GM12878 (cell line): ENCODE data around the gene CRELD2. TPM values are rescaled to one million over a fixed set of nuclear protein-coding genes. Genes with fewer than 3 reads are reported as not detected.

Experiments used
- ATAC-seq: fragments of 200-7000 bp; cut with Tn5 transposase; 3 replicates; pipeline ENCODE4 v1.9.1; 2020; ENCODE audit warnings: mild to moderate bottlenecking, moderate library complexity
- BruUV-seq: library from RNA; stranded (reverse); fragments of 400-500 nt; replicated peaks from 2 replicates; lab custom pipeline; 2021; lab: Mats Ljungman, UMichigan
- CTCF ChIA-PET: fragments of 300-600 bp; sonication (Branson Sonifier 250); formaldehyde crosslinking; extraction: SDS; loops from one replicate; lab custom pipeline; 2021; ENCODE audit warnings: inconsistent platforms; lab: Yijun Ruan, JAX
- POLR2A ChIA-PET: fragments of 350-600 bp; formaldehyde crosslinking; extraction: SDS; loops from one replicate; lab custom pipeline; 2021; ENCODE audit warnings: inconsistent platforms; lab: Charles Lee
- RAD21 ChIA-PET: fragments of 300-600 bp; sonication (Branson Sonifier 250); formaldehyde crosslinking; loops from one replicate; lab custom pipeline; 2023; ENCODE audit warnings: antibody characterized with exemption; ENCODE audit not compliant: unreplicated experiment; lab: Charles Lee
- SMC1A ChIA-PET: fragments of 300-600 bp; sonication (Branson Sonifier 250); formaldehyde crosslinking; loops from one replicate; lab custom pipeline; 2023; ENCODE audit not compliant: unreplicated experiment, uncharacterized antibody; lab: Charles Lee
- DNase-seq: peaks from one replicate; pipeline ENCODE4 v3.0.0-alpha.2; 2011; ENCODE audit warnings: low read depth, low spot score
- FAIRE-seq: peaks from 3 replicates; lab custom pipeline; 2011; peaks lifted over from hg19 to GRCh38; lab: Jason Lieb, UNC
- H2AFZ ChIP-seq: 2 replicates; pipeline ENCODE4 v1.6.0; 2011; ENCODE audit warnings: low read depth, low read length, control low read depth; ENCODE audit not compliant: control insufficient read depth
- H3K27ac ChIP-seq: 2 replicates; pipeline ENCODE4 v1.5.1; 2011; ENCODE audit warnings: control low read depth; ENCODE audit not compliant: control insufficient read depth, insufficient read depth
- H3K27me3 ChIP-seq, 2 experiments: replicated peaks in 1 of 2; 2 replicates each; pipeline versions ENCODE4 v1.6.0 to v1.6.1; 2011; ENCODE audit warnings: low read length in 1 of 2; ENCODE audit not compliant: control insufficient read depth in 2 of 2, insufficient read depth in 2 of 2
- H3K36me3 ChIP-seq, 2 experiments: 2 replicates each; pipeline ENCODE4 v1.5.1; 2011; ENCODE audit warnings: low read length in 1 of 2; ENCODE audit not compliant: control insufficient read depth in 2 of 2, insufficient read depth in 2 of 2
- H3K4me1 ChIP-seq: 2 replicates; pipeline ENCODE4 v1.6.1; 2011; ENCODE audit warnings: mild to moderate bottlenecking, low read length, moderate library complexity, mixed read lengths; ENCODE audit not compliant: control insufficient read depth, insufficient read depth
- H3K4me2 ChIP-seq: 2 replicates; pipeline ENCODE4 v1.6.0; 2011; ENCODE audit warnings: control low read depth; ENCODE audit not compliant: control insufficient read depth, insufficient read depth
- H3K4me3 ChIP-seq: fragments of 200-600 bp; sonication (generic); 2 replicates; pipeline ENCODE4 v1.5.1; 2016
- H3K79me2 ChIP-seq: 2 replicates; pipeline ENCODE4 v1.6.0; 2011; ENCODE audit warnings: low read length; ENCODE audit not compliant: control insufficient read depth, insufficient read depth
- H3K9ac ChIP-seq: 2 replicates; pipeline ENCODE4 v1.8.0; 2011; ENCODE audit warnings: low read length, control low read depth, mixed read lengths; ENCODE audit not compliant: control insufficient read depth, insufficient read depth
- H3K9me3 ChIP-seq: replicated peaks from 3 replicates; pipeline ENCODE4 v1.5.1; 2011; ENCODE audit warnings: mild to moderate bottlenecking, low read length; ENCODE audit not compliant: control insufficient read depth, insufficient read depth
- H4K20me1 ChIP-seq: 2 replicates; pipeline ENCODE4 v1.6.0; 2011; ENCODE audit not compliant: control insufficient read depth, insufficient read depth
- BCLAF1 ChIP-seq: fragments of 450-650 bp; IDR thresholded peaks from 2 replicates; pipeline ENCODE4 v1.6.1; 2017; ENCODE audit warnings: antibody characterized with exemption, mild to moderate bottlenecking, moderate library complexity
- DPF2 ChIP-seq: fragments of 450-650 bp; IDR thresholded peaks from 2 replicates; pipeline ENCODE4 v1.6.1; 2017; ENCODE audit warnings: mild to moderate bottlenecking
- EED ChIP-seq: sonication (generic); IDR thresholded peaks from 2 replicates; pipeline ENCODE4 v1.6.1; 2016; ENCODE audit warnings: antibody characterized with exemption, low read depth
- GATAD2B ChIP-seq: fragments of 450-650 bp; conservative IDR thresholded peaks from 2 replicates; pipeline ENCODE4 v1.6.1; 2017; ENCODE audit warnings: low read depth, mild to moderate bottlenecking, moderate library complexity
- HDAC6 ChIP-seq: fragments of 200-600 bp; sonication (generic); IDR thresholded peaks from one replicate; pipeline ENCODE4 v1.8.0; 2017; ENCODE audit warnings: antibody characterized with exemption; ENCODE audit not compliant: unreplicated experiment
- IKZF1 ChIP-seq: fragments of 450-650 bp; conservative IDR thresholded peaks from 2 replicates; pipeline ENCODE4 v1.6.1; 2017; ENCODE audit warnings: antibody characterized with exemption, mild to moderate bottlenecking
- KLF5 ChIP-seq: fragments of 450-650 bp; IDR thresholded peaks from 2 replicates; pipeline ENCODE4 v1.6.1; 2014; ENCODE audit warnings: mild to moderate bottlenecking; ENCODE audit not compliant: partially characterized antibody
- NKRF ChIP-seq: fragments of 450-650 bp; conservative IDR thresholded peaks from 2 replicates; pipeline ENCODE4 v1.6.1; 2017; ENCODE audit warnings: mild to moderate bottlenecking, moderate library complexity
- NR2F1 ChIP-seq: fragments of 450-650 bp; conservative IDR thresholded peaks from 2 replicates; pipeline ENCODE4 v1.6.1; 2017; ENCODE audit warnings: mild to moderate bottlenecking
- POLR2A ChIP-seq: IDR thresholded peaks from 2 replicates; pipeline ENCODE4 v1.6.1; 2011; ENCODE audit warnings: low read depth, mild to moderate bottlenecking, low read length
- SIN3A ChIP-seq: IDR thresholded peaks from 2 replicates; pipeline ENCODE4 v1.6.1; 2012; ENCODE audit warnings: low read depth, low read length, improper control_type of control experiment
- SP1 ChIP-seq: IDR thresholded peaks from one replicate; pipeline ENCODE4 v1.6.1; 2011; ENCODE audit warnings: low read depth, low read length
- ZNF687 ChIP-seq: fragments of 450-650 bp; IDR thresholded peaks from 2 replicates; pipeline ENCODE4 v1.6.1; 2017; ENCODE audit warnings: mild to moderate bottlenecking, moderate library complexity
- WGBS: methylation state at CpG from one replicate; pipeline ENCODE4 v1.1.6; 2016; ENCODE audit warnings: low lambda C conversion rate; ENCODE audit not compliant: insufficient replicate concordance, insufficient coverage; ENCODE audit errors: missing lambda C conversion rate; 5-methylcytosine and 5-hydroxymethylcytosine counted together
- in situ Hi-C: fragments of 300-500 bp; cut with MboI; formaldehyde crosslinking; loops from 9 replicates; pipeline ENCODE4 v1.14.3; 2018; ENCODE audit warnings: mixed read lengths
- intact Hi-C: fragments of 100-400 bp; cut with micrococcal nuclease; formaldehyde crosslinking; loops from one replicate; pipeline ENCODE4 v1.14.2; 2022; ENCODE audit not compliant: unreplicated experiment
- polyA plus RNA-seq, 11 experiments: library from polyadenylated mRNA; depleted of rRNA in 4 of 11; unstranded in 6 of 11; stranded (reverse) in 5 of 11; fragments of >200 nt; fragmentation: Nextera tagmentation in 4 of 11; fragmentation: Illumina TruSeq in 1 of 11; extraction: Ambion mirVana in 4 of 11; extraction: Trizol in 1 of 11; gene quantifications; 1 replicate in 1 of 11; 2 replicates in 10 of 11; pipeline versions ENCODE4 v1.2.1 to v1.2.3, GENCODE V29; 2011 to 2016; ENCODE audit warnings: inconsistent platforms in 2 of 11, missing spikeins in 2 of 11, low read depth in 1 of 11
- total RNA-seq, 4 experiments: library from RNA; depleted of rRNA in 3 of 4; stranded (reverse); fragments of >200 nt in 3 of 4; fragmentation: Illumina TruSeq in 1 of 4; extraction: Trizol in 1 of 4; gene quantifications; 2 replicates each; pipeline versions ENCODE4 v1.2.1 to v1.2.3, GENCODE V29; 2013 to 2021

Gene CRELD2
- total and polyA plus RNA-seq, 10 of the 15 experiments (the other 5 are each of a cell fraction or from before 2014, with no cell fraction given): 9.4 to 111 (median 25.9) TPM

- Histone ChIP-seq H3K27ac (peak overlapping the region; percentile 87), H4K20me1 (peaks cover 2% of the 10 kb centered on the region; the same call in 1 of the 2 replicates), H3K4me1 (peaks cover 37% of the 10 kb centered on the region), H3K27me3 (no peaks in the 10 kb centered on the region), H3K36me3 (peaks cover 14 to 19% of the 10 kb centered on the region in 2 experiments), H3K9me3 (no peaks in the 10 kb centered on the region), H3K4me3 (peak overlapping the region; percentile 98), H2AFZ (no peak overlapping the region), H3K79me2 (peaks cover 49% of the 10 kb centered on the region), H3K9ac (peak overlapping the region; percentile 72), H3K4me2 (peak overlapping the region; percentile 87)
- TSS peak; percentile 58 for BruUV-seq
- no peak for DNase-seq
- ATAC-seq: no peak; the same call in 2 of the 3 replicates
- FAIRE-seq: no peak
- ChIA-PET SMC1A (interaction anchor here (1.2 to 1.6 kb wide), 3 partner anchors 30 to 65 kb away, joined by 3 to 4 read pairs (median 3); no protein-coding TSS in a partner anchor), POLR2A (interaction anchor here (0.5 to 2.5 kb wide), 11 partner anchors 8 to 224 kb away, joined by 3 to 15 read pairs (median 4); no protein-coding TSS in a partner anchor), RAD21 (interaction anchor here (0.8 to 2.6 kb wide), 7 partner anchors 8 to 67 kb away, joined by 3 to 15 read pairs (median 4); no protein-coding TSS in a partner anchor), CTCF (interaction anchor here (1.0 to 2.2 kb wide), 6 partner anchors 8 to 67 kb away, joined by 3 to 6 read pairs (median 4); no protein-coding TSS in a partner anchor)
- WGBS: 16% methylated on average over 62 of the region's 63 CpGs
- intact Hi-C loops: loop anchor here (5.0 kb wide), 1 partner anchor 224 kb away; the partner anchor contains the start of gene TRABD
- in situ Hi-C loops: loop anchor here (10.0 kb wide), 1 partner anchor 572 kb away; the partner anchor contains the start of gene TYMP
- TF ChIP-seq NKRF (0 out of 2 replicates have a peak, but pooled peaks have one; percentile 50), ZNF687 (peak; percentile 21; the same call in 1 of the 2 replicates), DPF2 (peak; percentile 43; the same call in 1 of the 2 replicates), GATAD2B (peak; percentile 61), BCLAF1 (no peak), POLR2A (peak; percentile 29), KLF5 (peak; percentile 31), IKZF1 (peak; percentile 39; the same call in 1 of the 2 replicates), SIN3A (0 out of 2 replicates have a peak, but pooled peaks have one; percentile 18), SP1 (no peak), EED (0 out of 2 replicates have a peak, but pooled peaks have one; percentile 2), NR2F1 (peak; percentile 96), HDAC6 (no peak)
Measured at GRCh38 chr22:49962751-49963646, 44.6 kb downstream of the CRELD2 start.
